ENCODE results near the gene FAM184B. TPM values are rescaled to one million over a fixed set of nuclear protein-coding genes. Genes with fewer than 3 reads are reported as not detected.

FAM184B gene
- polyA plus RNA-seq, 3 donors: not detected

GRCh38 chr4:17654701-17655100, 126.7 kb downstream of the FAM184B start:
- no peak overlapping the region for H2AFZ ChIP-seq (ENCODE audit: insufficient read depth, low read depth, low read length, poor library complexity, severe bottlenecking)

GRCh38 chr4:17650406-17650805, 131.0 kb downstream of the FAM184B start:
- Mint-ChIP-seq H3K36me3 (no peaks in the 10 kb centered on the region), H3K4me3 (no peak overlapping the region), H3K9me3 (peaks cover 0 to 4% (median 1%) of the 10 kb centered on the region in 7 donors), H3K27me3 (ENCODE audit: low read depth in 3 of 3) (peaks cover 0 to 10% (median 3%) of the 10 kb centered on the region in 3 donors), H3K4me1 (no peaks in the 10 kb centered on the region), H3K27ac (no peak overlapping the region)
- Histone ChIP-seq H2AFZ (ENCODE audit: insufficient read depth, low read depth, low read length, poor library complexity, severe bottlenecking) (no peak overlapping the region), H4K20me1 (ENCODE audit: insufficient read depth, low read length) (no peaks in the 10 kb centered on the region), H3K4me3 (replicated peaks in 1 of 3; ENCODE audit: low read depth in 2 of 3, low read length in 3 of 3) (no peak overlapping the region), H3K27ac (ENCODE audit: low read depth in 1 of 2, low read length in 2 of 2) (no peak overlapping the region), H3K27me3 (ENCODE audit: control insufficient read depth in 2 of 2, insufficient read depth in 2 of 2, low read length in 2 of 2) (no peaks in the 10 kb centered on the region), H3K79me2 (ENCODE audit: insufficient read depth, low read length) (no peaks in the 10 kb centered on the region), H3K36me3 (replicated peaks in 1 of 2; ENCODE audit: control insufficient read depth in 1 of 2, insufficient read depth in 2 of 2, low read length in 2 of 2) (no peaks in the 10 kb centered on the region), H3K4me2 (replicated peaks; ENCODE audit: extremely low read depth, low read length, poor library complexity, severe bottlenecking) (no peak overlapping the region), H3K9me3 (replicated peaks in 1 of 2; ENCODE audit: control insufficient read depth in 1 of 2, insufficient read depth in 1 of 2, low read length in 2 of 2) (no peaks in the 10 kb centered on the region), H3K4me1 (ENCODE audit: control insufficient read depth in 1 of 2, insufficient read depth in 2 of 2, low read length in 2 of 2) (no peaks in the 10 kb centered on the region), H3K9ac (ENCODE audit: insufficient read depth, low read length, poor library complexity, severe bottlenecking) (no peak overlapping the region)
- TF ChIP-seq CTCF (IDR thresholded peaks at IDR 0.05): no peak
- no peak for DNase-seq
- intact Hi-C loops (cut with micrococcal nuclease): no loop called here
- no CpG with 5 or more reads among the region's 2 CpGs for WGBS (ENCODE audit: insufficient coverage)

More at GRCh38 chr4:17654701-17655100, 126.7 kb downstream of the FAM184B start:
- Mint-ChIP-seq H3K9me3 (peaks cover 0 to 2% (median 0%) of the 10 kb centered on the region in 7 donors), H3K27ac (no peak overlapping the region), H3K4me3 (peak overlapping the region in 1 of 2 donors; percentile 19), H3K4me1 (no peaks in the 10 kb centered on the region), H3K36me3 (no peaks in the 10 kb centered on the region), H3K27me3 (ENCODE audit: low read depth in 3 of 3) (peaks cover 2 to 13% (median 7%) of the 10 kb centered on the region in 3 donors)
- Histone ChIP-seq H3K36me3 (replicated peaks in 1 of 2; ENCODE audit: control insufficient read depth in 1 of 2, insufficient read depth in 2 of 2, low read length in 2 of 2) (no peaks in the 10 kb centered on the region), H3K9ac (ENCODE audit: insufficient read depth, low read length, poor library complexity, severe bottlenecking) (no peak overlapping the region), H4K20me1 (ENCODE audit: insufficient read depth, low read length) (no peaks in the 10 kb centered on the region), H3K4me3 (replicated peaks in 1 of 3; ENCODE audit: low read depth in 2 of 3, low read length in 3 of 3) (no peak overlapping the region), H3K27me3 (ENCODE audit: control insufficient read depth in 2 of 2, insufficient read depth in 2 of 2, low read length in 2 of 2) (no peaks in the 10 kb centered on the region), H3K4me2 (replicated peaks; ENCODE audit: extremely low read depth, low read length, poor library complexity, severe bottlenecking) (no peak overlapping the region), H3K79me2 (ENCODE audit: insufficient read depth, low read length) (no peaks in the 10 kb centered on the region), H3K4me1 (ENCODE audit: control insufficient read depth in 1 of 2, insufficient read depth in 2 of 2, low read length in 2 of 2) (no peaks in the 10 kb centered on the region), H3K9me3 (replicated peaks in 1 of 2; ENCODE audit: control insufficient read depth in 1 of 2, insufficient read depth in 1 of 2, low read length in 2 of 2) (no peaks in the 10 kb centered on the region), H3K27ac (ENCODE audit: low read depth in 1 of 2, low read length in 2 of 2) (no peak overlapping the region)
- intact Hi-C loops (cut with micrococcal nuclease): no loop called here
- no peak for DNase-seq
- no peak for TF ChIP-seq CTCF (IDR thresholded peaks at IDR 0.05)
- WGBS (ENCODE audit: insufficient coverage): 81% methylated on average over 8 of the region's 8 CpGs

Data from CD14-positive monocyte (primary cell).